NCI-H82 (cell line): ENCODE measurements around the gene MMP8.

ENCODE experiments used
- DNase-seq: peaks from one replicate; lab custom pipeline; 2025; lab: John Stamatoyannopoulos, UW

The MMP8 gene

DNA sequence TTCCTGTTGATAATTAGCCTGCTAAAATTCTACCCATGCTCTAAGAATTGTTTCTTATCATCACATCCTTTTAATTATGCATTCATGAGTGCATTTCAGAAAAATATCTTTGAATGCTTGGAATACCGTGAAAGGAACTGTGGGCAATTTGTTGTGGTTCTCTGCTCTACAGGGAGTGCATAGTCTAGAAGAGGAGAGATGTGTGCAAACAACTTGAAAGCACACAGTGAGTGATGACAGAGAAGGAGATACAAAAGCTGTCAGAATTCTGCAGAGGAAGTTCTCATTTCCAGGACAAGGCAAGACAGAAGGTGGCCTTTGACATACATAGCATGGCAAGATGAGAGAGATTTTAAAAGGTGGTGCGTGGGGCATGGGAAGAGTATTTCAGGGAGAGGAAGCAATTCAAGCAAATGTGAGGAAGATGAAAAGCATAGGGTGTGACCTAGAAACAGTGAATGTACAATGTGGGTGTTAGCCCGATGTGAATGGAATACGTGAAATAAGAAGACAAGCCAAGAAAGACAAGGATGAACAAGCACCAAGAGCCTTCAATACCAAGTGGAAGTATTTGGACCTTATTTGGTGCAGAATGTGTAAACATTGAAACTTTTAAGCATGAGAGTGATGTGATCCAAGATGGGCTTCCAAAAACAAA is 5.0 kb downstream of the MMP8 start:
- DNase-seq = no peak

DNA sequence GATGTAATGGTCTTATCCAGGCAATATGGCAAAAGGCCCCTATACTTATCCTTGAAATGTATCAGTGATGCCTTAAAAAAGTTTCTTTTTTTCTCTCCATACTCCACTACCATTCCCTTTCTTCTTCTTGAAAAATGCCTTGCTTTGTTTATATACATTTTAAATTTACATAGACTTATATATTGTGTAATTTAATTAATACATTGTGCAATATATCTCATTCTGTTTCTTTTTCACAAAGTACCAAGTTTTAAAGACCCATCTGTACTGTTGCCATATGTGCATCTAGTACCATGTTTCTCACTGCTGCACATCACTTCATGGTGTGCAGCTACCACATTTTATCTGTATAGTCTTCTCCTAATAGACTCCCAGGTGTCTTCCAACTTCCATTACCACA is 7.5 kb downstream of the MMP8 start:
- DNase-seq = no peak

- no peak for DNase-seq
Measured at GRCh38 chr11:102716527-102716926, 8.2 kb downstream of the MMP8 start.

DNA sequence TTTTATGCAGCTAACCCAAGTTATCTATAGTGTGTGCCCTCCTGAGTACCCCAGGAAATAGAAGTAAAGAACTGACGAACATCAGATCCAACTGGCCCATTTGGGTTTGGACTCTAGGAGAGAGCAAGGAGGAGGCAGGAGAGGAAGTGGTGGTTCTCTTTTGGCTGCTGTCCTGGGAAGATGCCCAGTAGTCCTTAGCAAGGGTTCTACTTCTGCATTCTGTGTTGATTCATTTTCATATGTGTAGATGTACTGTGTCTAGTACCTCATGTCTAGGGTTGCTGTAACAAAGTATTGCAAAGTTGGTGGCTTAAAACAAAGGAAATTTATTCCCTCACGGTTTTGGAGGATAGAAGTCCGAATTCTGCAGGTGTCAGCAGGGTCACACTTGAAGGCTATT is 12.6 kb downstream of the MMP8 start:
- no peak for DNase-seq

- no peak for DNase-seq
Measured at GRCh38 chr11:102709201-102709945, 15.4 kb downstream of the MMP8 start.

DNA sequence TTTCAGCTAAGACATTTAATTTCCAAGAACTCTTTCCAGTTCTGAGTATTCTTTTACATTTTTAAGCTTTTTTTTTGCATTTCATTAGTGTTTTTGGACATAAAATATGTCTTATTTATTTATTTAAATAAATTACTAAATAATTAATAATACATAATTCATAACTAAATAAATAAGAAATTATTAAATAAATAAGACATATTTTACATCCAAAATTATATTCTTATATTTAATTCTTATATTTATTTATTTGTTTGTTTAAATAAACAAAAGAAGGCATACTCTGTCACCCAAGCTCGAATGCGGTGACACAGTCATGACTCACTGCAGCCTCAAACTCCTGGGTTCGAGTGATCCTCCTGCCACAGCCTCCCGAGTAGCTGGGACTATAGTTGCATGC is 16.1 kb downstream of the MMP8 start:
- DNase-seq = no peak

DNA sequence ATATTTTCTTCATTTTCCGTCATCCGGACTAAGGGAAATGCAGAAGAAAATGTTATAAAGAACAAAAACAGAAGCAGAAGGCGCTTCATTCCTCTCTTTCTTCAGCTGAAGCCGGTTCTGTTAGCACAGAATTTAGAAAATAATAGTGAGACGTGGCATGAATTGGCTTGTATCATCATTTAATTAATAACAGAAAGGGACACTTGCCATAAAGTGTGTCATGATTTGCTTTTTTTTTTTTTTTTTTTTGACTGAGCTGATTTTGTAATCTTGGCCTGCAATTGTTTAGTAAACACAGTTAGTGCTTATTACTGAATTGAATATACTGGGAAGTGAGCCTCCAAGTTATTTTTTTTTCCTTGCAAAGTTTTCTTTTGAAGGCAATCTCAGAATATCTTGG is 19.1 kb downstream of the MMP8 start, which contains the start of gene MMP27:
Gene MMP27 (minus strand): TSS at position 144 of the 400 bp plus-strand sequence. CDS start 55 bp downstream, at position 89.
- no peak for DNase-seq

DNA sequence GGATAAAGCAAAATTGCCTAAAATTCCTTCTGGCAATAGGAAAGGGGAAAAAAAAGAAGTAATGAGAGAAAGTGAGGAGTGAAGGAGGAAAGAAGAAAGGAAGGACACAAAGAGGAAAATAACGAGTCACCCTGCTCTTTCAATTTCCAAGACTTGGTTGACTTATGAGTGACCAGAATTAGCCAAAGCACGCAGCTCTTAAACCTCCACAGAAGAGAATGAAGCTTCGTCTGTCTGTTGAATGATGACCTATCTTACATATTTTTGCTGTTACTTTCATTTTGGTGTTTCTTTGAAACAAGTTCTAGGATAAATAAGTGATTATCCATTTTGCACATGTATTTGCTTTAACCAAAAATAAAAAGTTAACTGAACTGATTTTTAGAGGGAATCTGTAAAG is 19.9 kb downstream of the MMP8 start:
- no peak for DNase-seq

- no peak for DNase-seq
Measured at GRCh38 chr11:102703826-102704493, 20.8 kb downstream of the MMP8 start.

- no peak for DNase-seq
Measured at GRCh38 chr11:102695201-102695600, 29.6 kb downstream of the MMP8 start.

GRCh38 chr11:102685754-102686153 is 39.0 kb downstream of the MMP8 start:
- no peak for DNase-seq

DNA sequence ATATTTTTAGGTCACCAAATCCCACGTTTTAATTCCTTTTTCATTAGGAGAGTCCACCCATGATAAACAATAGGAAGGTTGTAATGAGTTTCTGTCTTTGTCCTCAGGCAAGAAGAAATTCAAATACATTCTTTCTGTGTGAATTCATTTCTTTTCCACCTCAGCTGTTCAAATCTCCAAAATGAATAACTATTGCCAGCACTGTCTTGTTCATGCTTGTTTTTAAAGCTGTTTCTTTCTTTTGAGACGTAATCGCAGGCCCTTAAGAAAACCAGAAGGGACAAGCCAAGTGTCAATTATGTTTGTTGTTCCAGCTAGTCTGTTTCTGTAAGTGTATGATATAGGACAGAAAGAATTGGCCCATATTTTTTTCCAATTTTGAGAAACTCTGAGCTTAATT is 39.4 kb downstream of the MMP8 start:
- DNase-seq = no peak

DNA sequence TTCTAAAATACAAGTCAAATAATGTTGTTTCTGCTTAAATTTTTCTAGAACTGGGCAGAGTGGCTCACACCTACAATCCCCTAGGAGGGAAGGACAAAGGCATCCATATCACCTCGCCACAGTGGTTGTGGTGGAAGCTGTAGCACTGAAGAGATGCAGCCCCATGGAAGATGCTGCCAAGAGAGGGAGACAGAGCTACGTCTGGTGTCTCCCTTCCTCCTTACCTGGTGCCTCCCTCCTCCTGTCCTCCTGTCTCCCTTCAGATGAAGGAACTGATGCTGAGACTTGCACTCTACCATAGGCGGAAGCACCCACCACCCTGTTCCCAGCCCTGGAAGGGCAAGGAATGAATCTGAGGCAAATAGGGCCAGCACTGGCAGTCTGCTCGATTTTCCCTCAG is 41.5 kb downstream of the MMP8 start:
- no peak for DNase-seq

- DNase-seq = no peak
Measured at GRCh38 chr11:102680945-102681344, 43.8 kb downstream of the MMP8 start.

DNA sequence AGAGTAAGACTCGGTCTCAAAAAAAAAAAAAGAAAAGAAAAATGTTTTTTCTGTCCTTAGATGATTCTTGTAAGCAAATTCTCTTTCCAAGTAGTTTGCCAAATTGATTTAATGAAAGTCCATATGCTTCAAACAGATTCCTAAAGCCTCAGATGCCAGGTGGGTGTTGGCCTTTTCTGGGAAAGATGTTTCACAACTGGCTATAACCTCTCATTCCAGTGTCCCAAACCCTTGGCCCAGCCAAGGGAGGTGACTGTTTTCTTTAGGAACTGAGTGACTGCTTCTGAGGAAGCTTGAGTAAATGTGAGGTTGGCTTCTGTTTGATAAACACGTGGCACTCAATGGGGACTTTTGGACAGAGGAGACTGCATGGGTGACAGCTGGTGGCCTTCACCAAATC is 46.7 kb downstream of the MMP8 start:
- peak; percentile 19 for DNase-seq

- peak; percentile 40 for DNase-seq
Measured at GRCh38 chr11:102676084-102676483, 48.7 kb downstream of the MMP8 start.

DNA sequence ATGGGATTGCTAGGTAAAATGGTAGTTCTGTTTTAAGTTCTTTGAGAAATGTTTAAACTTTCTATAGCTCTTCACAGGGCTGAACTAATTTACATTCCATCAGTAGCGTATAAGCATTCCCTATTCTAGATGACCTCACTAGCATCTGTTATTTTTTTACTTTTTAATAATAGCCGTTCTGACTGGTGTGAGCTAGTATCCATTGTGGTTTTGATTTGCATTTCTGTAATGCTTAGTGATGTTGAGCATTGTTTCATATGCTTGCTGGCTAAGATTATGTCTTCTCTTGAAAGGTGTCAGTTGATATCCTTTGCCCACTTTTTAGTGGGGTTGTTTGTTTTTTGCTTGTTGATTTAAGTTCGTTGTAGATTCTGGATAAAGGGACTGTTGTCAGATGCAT is 55.1 kb downstream of the MMP8 start:
- DNase-seq = no peak

GRCh38 chr11:102666331-102666957 is 58.3 kb downstream of the MMP8 start:
- peak; percentile 52 for DNase-seq

DNA sequence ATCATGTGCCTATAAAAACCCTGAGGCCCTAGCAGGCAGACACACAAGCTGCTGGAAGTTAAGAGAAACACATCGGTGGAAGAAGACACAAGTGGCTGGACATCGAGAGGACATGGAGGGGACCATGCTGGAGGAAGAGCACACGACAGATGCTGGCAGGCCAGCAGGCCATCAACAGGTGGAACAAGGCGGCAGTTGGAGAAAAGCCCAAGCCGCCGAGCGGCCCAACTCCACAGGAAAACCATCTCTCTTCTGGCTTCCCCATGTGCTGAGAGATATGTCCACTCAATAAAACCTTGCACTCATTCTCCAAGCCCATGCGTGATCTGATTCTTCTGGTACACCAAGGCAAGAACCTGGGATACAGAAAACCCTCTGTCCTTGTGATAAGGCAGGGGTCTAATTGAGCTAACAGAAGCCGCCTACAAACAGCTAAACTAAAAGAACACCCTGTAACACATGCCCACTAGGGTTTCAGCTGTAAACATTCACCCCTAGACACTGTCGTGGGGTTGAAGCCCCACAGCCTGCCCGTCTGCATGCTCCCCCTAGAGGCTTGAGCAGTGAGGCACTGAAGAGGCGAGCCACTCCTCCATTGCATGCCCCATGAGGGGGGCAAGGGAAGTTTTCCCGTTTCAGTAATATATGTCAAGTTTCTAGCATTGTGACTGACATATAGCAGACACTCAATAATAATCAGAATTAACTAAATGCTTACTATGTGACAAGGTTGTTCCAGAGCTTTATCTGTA is 60.6 kb downstream of the MMP8 start:
- peak; percentile 37 for DNase-seq

DNA sequence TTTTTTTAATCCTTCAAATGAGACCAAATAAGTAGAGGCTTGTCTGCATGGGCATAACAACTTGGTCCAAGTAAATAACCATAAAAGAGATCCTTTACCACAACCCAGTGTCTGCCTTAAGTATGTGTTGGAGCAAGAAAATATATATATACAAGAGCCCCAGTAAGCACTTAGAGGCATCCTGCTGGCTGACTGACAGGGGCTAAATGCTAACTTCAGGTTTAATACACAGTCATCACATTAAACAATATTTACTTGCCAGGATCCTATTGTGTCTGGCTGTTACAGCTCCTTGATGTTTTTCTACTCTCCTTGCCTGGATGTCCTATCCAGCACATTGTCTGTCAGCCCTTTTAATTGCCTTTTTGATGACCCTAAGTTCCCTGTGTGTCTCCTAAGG is 62.1 kb downstream of the MMP8 start:
- DNase-seq = no peak
